Measurements from ENCODE around the gene LRRC55. TPM values are rescaled to one million over a fixed set of nuclear protein-coding genes. Genes with fewer than 3 reads are reported as not detected.

Gene LRRC55
- total and polyA plus RNA-seq, 2 experiments from 2014 or later: 0.15 to 1.5 TPM

DNA sequence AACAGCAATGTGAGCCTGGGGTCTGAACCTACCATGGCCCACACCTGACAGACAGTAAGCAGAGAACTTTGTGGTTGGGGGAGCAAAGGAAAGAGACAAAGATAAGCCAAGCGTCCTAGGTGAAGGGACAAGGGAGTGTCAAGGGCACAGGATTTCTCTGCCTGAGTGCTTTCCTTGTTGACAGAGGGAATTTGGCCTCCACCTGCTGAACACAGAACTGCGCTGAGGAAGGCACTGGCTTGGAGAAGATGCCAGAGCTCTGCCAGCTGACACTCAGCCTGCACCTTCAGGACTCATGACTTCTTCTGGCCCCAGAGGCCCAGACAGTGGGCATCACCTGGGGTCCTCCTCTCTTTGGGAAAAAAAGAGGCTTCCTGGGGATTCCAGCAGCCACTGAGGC is 789 bp upstream of the LRRC55 start:
- Histone ChIP-seq H3K4me1 (ENCODE audit: insufficient read depth) (peaks cover 8% of the 10 kb centered on the region), H3F3A (replicated peaks; ENCODE audit: low read depth) (no peaks in the 10 kb centered on the region), H3K9me2 (ENCODE audit: insufficient read depth) (peaks cover 9% of the 10 kb centered on the region), H3K36me3 (ENCODE audit: insufficient read depth) (no peaks in the 10 kb centered on the region), H4K20me1 (replicated peaks; ENCODE audit: insufficient read depth) (no peaks in the 10 kb centered on the region), H2AFZ (peak overlapping the region; percentile 100), H3K27ac (ENCODE audit: low read depth) (no peak overlapping the region), H3K4me2 (peak overlapping the region; percentile 96), H3K4me3 (peak overlapping the region; percentile 90), H3K79me2 (replicated peaks; ENCODE audit: insufficient read depth) (no peaks in the 10 kb centered on the region), H3K27me3 (ENCODE audit: insufficient read depth) (peaks cover 33% of the 10 kb centered on the region)
- Mint-ChIP-seq H3K27me3 (ENCODE audit: insufficient read depth, low read depth, poor library complexity) (peaks cover 23% of the 10 kb centered on the region), H3K27ac (no peak overlapping the region), H3K9me3 (no peaks in the 10 kb centered on the region), H3K4me3 (peak overlapping the region; percentile 87), H3K36me3 (ENCODE audit: low read depth) (no peaks in the 10 kb centered on the region; the same call in 2 of the 3 replicates), H3K4me1 (peaks cover 18% of the 10 kb centered on the region)
- TF ChIP-seq ZNF114 (CRISPR knock-in tag; IDR thresholded peaks at IDR 0.05) (no peak), POLR2AphosphoS5 (IDR thresholded peaks at IDR 0.05; ENCODE audit: low read depth) (no peak)
- DNase-seq (ENCODE audit: low spot score): peak; percentile 6
- ATAC-seq: no peak

GRCh38 chr11:57182896-57183295 is 1.1 kb downstream of the LRRC55 start:
- Mint-ChIP-seq H3K9me3 (no peaks in the 10 kb centered on the region), H3K27ac (no peak overlapping the region), H3K36me3 (ENCODE audit: low read depth) (no peaks in the 10 kb centered on the region; the same call in 2 of the 3 replicates), H3K4me3 (no peak overlapping the region), H3K4me1 (peaks cover 18% of the 10 kb centered on the region), H3K27me3 (ENCODE audit: insufficient read depth, low read depth, poor library complexity) (peaks cover 23% of the 10 kb centered on the region)
- TF ChIP-seq CTCF (conservative IDR thresholded peaks at IDR 0.05; ENCODE audit: low read depth in 2 of 2) (no peak), EZH2 (IDR thresholded peaks at IDR 0.05; ENCODE audit: low read depth, unreplicated experiment) (no peak), POLR2AphosphoS5 (IDR thresholded peaks at IDR 0.05; ENCODE audit: low read depth) (no peak), JUNB (IDR thresholded peaks at IDR 0.05; ENCODE audit: unreplicated experiment) (no peak)
- H3K4me3 ChIP-seq: no peak overlapping the region
- no peak for ATAC-seq
- no peaks in the 10 kb centered on the region for H3K79me2 ChIP-seq (replicated peaks; ENCODE audit: insufficient read depth)
- DNase-seq (ENCODE audit: low spot score): no peak
- H3K27me3 ChIP-seq (ENCODE audit: insufficient read depth): peaks cover 33% of the 10 kb centered on the region
- H3K36me3 ChIP-seq (ENCODE audit: insufficient read depth): no peaks in the 10 kb centered on the region
- no peak overlapping the region for H3K27ac ChIP-seq (ENCODE audit: low read depth)
- H3K4me2 ChIP-seq: no peak overlapping the region
- peaks cover 9% of the 10 kb centered on the region for H3K9me2 ChIP-seq (ENCODE audit: insufficient read depth)
- H4K20me1 ChIP-seq (replicated peaks; ENCODE audit: insufficient read depth): no peaks in the 10 kb centered on the region
- H3F3A ChIP-seq (replicated peaks; ENCODE audit: low read depth): no peaks in the 10 kb centered on the region
- peaks cover 8% of the 10 kb centered on the region for H3K4me1 ChIP-seq (ENCODE audit: insufficient read depth)
- no peak overlapping the region for H2AFZ ChIP-seq

DNA sequence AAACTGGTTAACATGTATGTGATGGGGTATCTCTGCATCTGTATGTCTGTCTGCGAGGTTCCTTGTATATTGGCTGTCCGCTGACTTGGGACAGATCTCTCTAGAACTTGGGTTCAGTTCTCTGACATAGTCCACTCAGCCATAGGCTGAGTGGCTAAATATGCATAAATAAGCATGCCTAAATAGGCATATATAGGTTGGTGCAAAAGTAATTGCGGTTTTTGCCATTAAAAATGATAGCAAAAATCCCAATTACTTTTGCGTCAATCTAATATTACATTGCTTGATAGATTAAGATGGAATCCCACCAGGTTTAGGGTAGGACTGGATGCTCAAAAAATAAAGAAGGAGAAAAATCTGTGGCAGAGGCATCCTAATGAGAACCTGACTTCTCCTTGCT is 8.8 kb downstream of the LRRC55 start:
- no peak overlapping the region for H3K27ac ChIP-seq (ENCODE audit: low read depth)
- ATAC-seq (no peak), DNase-seq (ENCODE audit: low spot score) (no peak)
- no peaks in the 10 kb centered on the region for H3K9me3 Mint-ChIP-seq
- H3K79me2 ChIP-seq (replicated peaks; ENCODE audit: insufficient read depth): no peaks in the 10 kb centered on the region
- H3F3A ChIP-seq (replicated peaks; ENCODE audit: low read depth): no peaks in the 10 kb centered on the region
- H3K9me2 ChIP-seq (ENCODE audit: insufficient read depth): 0 out of 2 replicates have a peak, but pooled peaks cover 7% of the 10 kb centered on the region
- no peak overlapping the region for H3K4me2 ChIP-seq
- no peak overlapping the region for H3K4me3 ChIP-seq
- H3K27ac Mint-ChIP-seq: no peak overlapping the region
- peaks cover 16% of the 10 kb centered on the region for H3K4me1 Mint-ChIP-seq
- no peak overlapping the region for H3K4me3 Mint-ChIP-seq
- H3K36me3 ChIP-seq (ENCODE audit: insufficient read depth): no peaks in the 10 kb centered on the region
- H3K36me3 Mint-ChIP-seq (ENCODE audit: low read depth): no peaks in the 10 kb centered on the region
- H4K20me1 ChIP-seq (replicated peaks; ENCODE audit: insufficient read depth): no peaks in the 10 kb centered on the region
- H2AFZ ChIP-seq: no peak overlapping the region
- no peaks in the 10 kb centered on the region for H3K27me3 Mint-ChIP-seq (ENCODE audit: insufficient read depth, low read depth, poor library complexity)
- H3K27me3 ChIP-seq (ENCODE audit: insufficient read depth): no peaks in the 10 kb centered on the region
- H3K4me1 ChIP-seq (ENCODE audit: insufficient read depth): peaks cover 2% of the 10 kb centered on the region
- no peak for TF ChIP-seq EZH2phosphoT487 (IDR thresholded peaks at IDR 0.05; ENCODE audit: unreplicated experiment)
- TF ChIP-seq NANOG (IDR thresholded peaks at IDR 0.05; ENCODE audit: borderline replicate concordance): no peak
- TF ChIP-seq, protein P1, sequence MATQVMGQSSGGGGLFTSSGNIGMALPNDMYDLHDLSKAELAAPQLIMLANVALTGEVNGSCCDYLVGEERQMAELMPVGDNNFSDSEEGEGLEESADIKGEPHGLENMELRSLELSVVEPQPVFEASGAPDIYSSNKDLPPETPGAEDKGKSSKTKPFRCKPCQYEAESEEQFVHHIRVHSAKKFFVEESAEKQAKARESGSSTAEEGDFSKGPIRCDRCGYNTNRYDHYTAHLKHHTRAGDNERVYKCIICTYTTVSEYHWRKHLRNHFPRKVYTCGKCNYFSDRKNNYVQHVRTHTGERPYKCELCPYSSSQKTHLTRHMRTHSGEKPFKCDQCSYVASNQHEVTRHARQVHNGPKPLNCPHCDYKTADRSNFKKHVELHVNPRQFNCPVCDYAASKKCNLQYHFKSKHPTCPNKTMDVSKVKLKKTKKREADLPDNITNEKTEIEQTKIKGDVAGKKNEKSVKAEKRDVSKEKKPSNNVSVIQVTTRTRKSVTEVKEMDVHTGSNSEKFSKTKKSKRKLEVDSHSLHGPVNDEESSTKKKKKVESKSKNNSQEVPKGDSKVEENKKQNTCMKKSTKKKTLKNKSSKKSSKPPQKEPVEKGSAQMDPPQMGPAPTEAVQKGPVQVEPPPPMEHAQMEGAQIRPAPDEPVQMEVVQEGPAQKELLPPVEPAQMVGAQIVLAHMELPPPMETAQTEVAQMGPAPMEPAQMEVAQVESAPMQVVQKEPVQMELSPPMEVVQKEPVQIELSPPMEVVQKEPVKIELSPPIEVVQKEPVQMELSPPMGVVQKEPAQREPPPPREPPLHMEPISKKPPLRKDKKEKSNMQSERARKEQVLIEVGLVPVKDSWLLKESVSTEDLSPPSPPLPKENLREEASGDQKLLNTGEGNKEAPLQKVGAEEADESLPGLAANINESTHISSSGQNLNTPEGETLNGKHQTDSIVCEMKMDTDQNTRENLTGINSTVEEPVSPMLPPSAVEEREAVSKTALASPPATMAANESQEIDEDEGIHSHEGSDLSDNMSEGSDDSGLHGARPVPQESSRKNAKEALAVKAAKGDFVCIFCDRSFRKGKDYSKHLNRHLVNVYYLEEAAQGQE (IDR thresholded peaks at IDR 0.05; ENCODE audit: unreplicated experiment): no peak
- TF ChIP-seq POLR2AphosphoS5 (IDR thresholded peaks at IDR 0.05; ENCODE audit: low read depth): no peak
- TF ChIP-seq ZNF114 (CRISPR knock-in tag; IDR thresholded peaks at IDR 0.05): no peak
- no peak for TF ChIP-seq CTCF (conservative IDR thresholded peaks at IDR 0.05; ENCODE audit: low read depth in 2 of 2)
